Lower leg skin (tissue), 4 donors: ENCODE measurements around the gene MX1. TPM values are rescaled to one million over a fixed set of nuclear protein-coding genes. Genes with fewer than 3 reads are reported as not detected.

Source experiments
- DNase-seq, 2 donors: peaks; one replicate each; pipeline ENCODE4 v3.0.0-alpha.2; 2019; ENCODE audit warnings: low spot score in 2 of 2
- H3K4me3 ChIP-seq: fragments of 200-600 bp; sonication (generic); 2 replicates; pipeline ENCODE4 v1.5.1; 2017; ENCODE audit warnings: mild to moderate bottlenecking, low read depth; ENCODE audit not compliant: poor library complexity, severe bottlenecking
- CTCF ChIP-seq, 3 donors: fragments of 450-650 bp; IDR thresholded peaks; one replicate each; pipeline ENCODE4 v1.5.1; 2016; ENCODE audit warnings: antibody characterized with exemption in 3 of 3, mild to moderate bottlenecking in 3 of 3, moderate library complexity in 2 of 3
- POLR2A ChIP-seq, 2 donors: fragments of 450-650 bp; IDR thresholded peaks; one replicate each; pipeline ENCODE4 v1.6.1; 2016 to 2017; ENCODE audit warnings: antibody characterized with exemption in 2 of 2, mild to moderate bottlenecking in 1 of 2, moderate library complexity in 1 of 2
- WGBS, 2 donors: methylation state at CpG; one replicate each; pipeline ENCODE4 v1.1.5; 2018; 5-methylcytosine and 5-hydroxymethylcytosine counted together
- intact Hi-C: fragments of 100-400 bp; cut with DNase I; formaldehyde crosslinking; loops from one replicate; pipeline ENCODE4 v1.15.0; 2023; ENCODE audit warnings: low total_unique reads
- total RNA-seq, 4 donors: library from RNA; depleted of rRNA; stranded (reverse); fragments of >200 nt; gene quantifications; one replicate each; pipeline ENCODE4 v1.1.0, GENCODE V29; 2016

The MX1 gene
- total RNA-seq, 4 donors from 2014 or later: 3.3 to 15.1 (median 9.1) TPM

GRCh38 chr21:41459884-41460534 is 34.0 kb downstream of the MX1 start:
- 85 to 86% methylated on average over 9 of the region's 9 CpGs for WGBS, 2 donors
- TF ChIP-seq CTCF (IDR thresholded peaks at IDR 0.05) (no peak), POLR2A (IDR thresholded peaks at IDR 0.05) (no peak)
- no peak for DNase-seq
- intact Hi-C loops: loop anchor here (5.0 kb wide), 1 partner anchor 178 kb away; no protein-coding TSS in a partner anchor
- H3K4me3 ChIP-seq: no peak overlapping the region

GRCh38 chr21:41460578-41461527 is 34.8 kb downstream of the MX1 start:
- peak; percentile 76 to 94 for DNase-seq
- WGBS, 2 donors: 27 to 30% methylated on average over 17 of the region's 17 CpGs
- H3K4me3 ChIP-seq: no peak overlapping the region
- TF ChIP-seq POLR2A (IDR thresholded peaks at IDR 0.05) (no peak), CTCF (IDR thresholded peaks at IDR 0.05) (peak in 1 of 3 donors; percentile 83)
- intact Hi-C loops: loop anchor here (5.0 kb wide), 1 partner anchor 179 kb away; no protein-coding TSS in a partner anchor

- no peak overlapping the region for H3K4me3 ChIP-seq
- 80 to 90% methylated on average over 4 of the region's 4 CpGs for WGBS, 2 donors
- no peak for DNase-seq
- TF ChIP-seq CTCF (IDR thresholded peaks at IDR 0.05): no peak
- no peak for TF ChIP-seq POLR2A (IDR thresholded peaks at IDR 0.05)
- intact Hi-C loops: no loop called here
These were observed 39.2 kb downstream of the MX1 start for GRCh38 chr21:41465176-41465781.

- intact Hi-C loops: no loop called here
- H3K4me3 ChIP-seq: no peak overlapping the region
- WGBS, 2 donors: 86 to 88% methylated on average over 22 to 23 of the region's 23 CpGs
- no peak for DNase-seq
- TF ChIP-seq POLR2A (IDR thresholded peaks at IDR 0.05) (no peak), CTCF (IDR thresholded peaks at IDR 0.05) (no peak)
These were observed 40.2 kb downstream of the MX1 start for GRCh38 chr21:41466024-41466820.

GRCh38 chr21:41470054-41470453 is 44.0 kb downstream of the MX1 start:
- WGBS, 2 donors: 48 to 65% methylated on average over 5 of the region's 5 CpGs
- no peak overlapping the region for H3K4me3 ChIP-seq
- no peak for DNase-seq
- no peak for TF ChIP-seq CTCF (IDR thresholded peaks at IDR 0.05)
- TF ChIP-seq POLR2A (IDR thresholded peaks at IDR 0.05): no peak
- intact Hi-C loops: no loop called here
